ENCODE data around the gene CSMD2. TPM values are rescaled to one million over a fixed set of nuclear protein-coding genes. Genes with fewer than 3 reads are reported as not detected.

CSMD2 gene
- polyA plus RNA-seq, 10 donors, result 0.52 to 2.2 (median 0.84) TPM

DNA sequence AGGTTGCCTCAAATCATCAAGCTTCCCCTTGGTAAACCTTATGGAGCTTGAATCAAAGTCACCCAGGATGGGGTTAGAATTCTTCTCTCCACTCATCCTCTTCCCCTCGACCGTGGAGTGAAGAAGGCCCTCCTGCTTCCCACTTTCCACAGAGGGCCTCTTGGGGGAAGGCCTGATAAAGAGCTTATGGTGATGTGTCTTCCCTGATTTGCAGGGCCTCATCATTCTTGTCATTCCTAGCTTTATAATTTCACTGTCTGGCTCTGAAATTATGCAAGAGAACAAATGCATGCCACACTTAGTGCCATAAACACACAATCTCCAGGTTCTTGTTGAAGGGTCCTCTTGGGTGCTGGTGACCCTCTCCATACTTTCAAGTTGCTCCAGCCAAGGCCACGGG is 199.9 kb downstream of the CSMD2 start:
- no peak for DNase-seq

DNA sequence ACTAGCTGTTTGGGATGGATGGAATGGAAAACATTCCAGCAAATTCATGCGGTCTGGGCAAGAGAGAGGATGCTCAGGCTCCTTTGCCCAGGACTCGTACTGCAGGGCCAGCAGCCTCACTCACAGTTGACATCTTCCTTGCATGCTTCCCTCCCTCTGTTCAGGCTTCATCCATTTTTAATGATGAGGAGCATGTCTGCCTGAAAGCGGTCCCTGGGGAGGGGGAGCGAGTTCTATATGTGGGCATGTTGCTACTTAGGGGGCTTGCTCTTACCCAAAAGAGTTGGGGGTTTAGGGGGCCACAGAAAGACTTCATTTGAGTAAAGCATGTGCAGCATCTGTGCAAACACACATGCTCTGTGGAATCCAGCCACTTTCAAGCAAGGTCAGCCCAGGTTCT is 203.0 kb downstream of the CSMD2 start:
- DNase-seq, result no peak

DNA sequence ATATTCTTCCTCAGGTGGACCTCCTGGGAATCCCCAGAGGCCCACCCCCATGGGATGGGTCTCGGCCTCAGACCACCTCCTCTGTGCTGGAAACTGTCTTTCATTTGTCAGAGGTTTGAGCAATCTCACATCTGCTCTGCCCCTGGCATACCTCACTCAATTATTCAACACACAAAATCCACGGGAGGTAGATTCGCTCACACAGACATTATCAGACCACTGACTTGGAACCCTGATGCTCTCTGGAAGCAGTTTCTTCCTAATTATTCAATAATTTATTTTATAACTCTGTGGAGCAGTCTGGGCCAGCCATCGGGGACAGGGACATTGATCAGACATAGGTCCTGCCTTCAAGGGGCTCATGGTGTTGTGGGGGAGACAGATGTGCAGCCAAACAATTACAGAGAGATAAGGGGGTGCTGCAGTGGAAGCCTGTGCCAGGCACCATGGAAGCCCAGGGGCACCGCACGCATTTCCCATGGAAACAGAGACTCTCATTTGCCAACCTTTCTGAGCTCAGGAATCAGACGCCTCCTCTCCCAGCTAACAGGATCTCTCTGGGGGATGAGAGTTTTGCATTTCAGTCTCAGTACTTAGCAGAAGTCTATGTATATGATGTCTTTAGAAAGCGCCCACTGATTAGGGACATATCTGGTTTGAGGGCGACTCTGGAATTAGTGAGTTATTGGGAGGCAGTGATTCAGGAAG is 204.7 kb downstream of the CSMD2 start:
- DNase-seq, result no peak

DNA sequence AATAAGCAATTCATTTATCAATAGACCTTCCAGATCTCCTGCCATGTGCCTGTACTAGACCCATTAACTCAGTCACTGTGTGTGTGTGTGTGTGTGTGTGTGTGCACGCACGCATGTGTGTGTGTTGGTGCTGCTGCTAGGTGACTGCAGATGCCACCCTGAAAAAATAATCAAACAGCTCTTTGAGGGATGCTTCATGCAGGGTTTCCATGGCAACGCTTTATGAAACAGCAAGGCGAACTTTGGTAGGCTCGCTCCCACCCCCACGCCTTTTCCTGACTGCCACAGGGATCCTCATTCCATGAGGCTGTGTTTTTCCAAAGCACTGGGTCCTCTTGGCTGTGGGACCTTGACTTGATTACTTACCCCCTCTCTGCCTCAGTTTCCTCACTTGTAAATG is 207.2 kb downstream of the CSMD2 start:
- DNase-seq, result no peak

DNA sequence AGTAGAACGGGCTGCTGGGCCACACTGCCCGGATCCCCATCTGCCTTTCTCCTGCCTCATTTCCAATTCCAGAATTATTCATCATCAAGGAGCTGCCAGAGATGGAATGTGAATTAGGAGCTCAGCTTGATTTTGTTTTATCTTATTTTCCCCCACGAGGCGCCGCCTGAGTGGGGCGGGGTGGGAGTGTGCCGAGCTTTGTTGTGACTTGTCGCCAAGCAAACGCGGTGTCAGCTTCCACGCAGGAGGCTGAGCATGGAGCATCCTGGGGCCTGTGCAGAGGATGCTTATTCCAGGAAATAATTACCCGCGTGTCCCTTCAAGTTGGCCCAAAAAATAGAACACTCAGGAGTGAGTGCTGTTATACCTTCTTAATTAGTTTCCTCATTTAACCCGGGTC is 209.9 kb downstream of the CSMD2 start:
- no peak for DNase-seq

DNA sequence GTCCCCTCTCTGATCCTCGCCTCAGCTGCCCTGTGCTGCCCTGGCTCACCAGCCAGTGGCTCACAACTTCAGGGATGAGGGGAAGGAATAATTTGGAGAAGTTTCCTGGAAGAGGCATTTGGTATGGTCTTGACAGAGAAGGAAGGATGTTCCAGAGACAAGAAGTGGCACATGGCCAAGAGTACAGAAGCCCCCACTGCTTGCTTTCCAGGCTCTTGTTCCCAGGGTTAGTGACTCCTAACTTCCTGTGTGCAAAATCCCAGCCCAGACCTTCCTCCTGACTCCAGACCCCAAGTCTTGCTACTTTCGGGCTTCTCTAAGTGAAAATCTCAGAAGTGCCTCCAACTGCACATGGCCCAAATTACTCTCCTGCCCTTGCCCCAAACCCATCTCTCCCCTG is 215.5 kb downstream of the CSMD2 start:
- no peak for DNase-seq

DNA sequence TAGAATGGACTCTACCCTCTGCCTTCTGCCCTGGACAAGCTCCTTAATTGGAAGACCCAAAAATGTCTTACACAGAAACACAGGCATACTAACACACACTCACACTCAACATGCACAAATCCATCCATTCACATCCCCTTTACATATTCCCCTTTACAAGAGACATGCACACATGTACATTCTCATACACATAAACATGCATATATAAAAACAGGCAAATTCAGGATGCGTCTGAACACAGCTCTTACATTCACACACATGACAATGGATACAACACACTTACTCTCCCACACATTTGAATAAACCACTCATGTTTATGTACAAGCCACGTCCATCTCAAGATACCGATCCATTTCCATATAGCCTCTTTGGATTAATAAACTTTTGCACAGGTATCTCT is 216.7 kb downstream of the CSMD2 start:
- DNase-seq, result no peak

DNA sequence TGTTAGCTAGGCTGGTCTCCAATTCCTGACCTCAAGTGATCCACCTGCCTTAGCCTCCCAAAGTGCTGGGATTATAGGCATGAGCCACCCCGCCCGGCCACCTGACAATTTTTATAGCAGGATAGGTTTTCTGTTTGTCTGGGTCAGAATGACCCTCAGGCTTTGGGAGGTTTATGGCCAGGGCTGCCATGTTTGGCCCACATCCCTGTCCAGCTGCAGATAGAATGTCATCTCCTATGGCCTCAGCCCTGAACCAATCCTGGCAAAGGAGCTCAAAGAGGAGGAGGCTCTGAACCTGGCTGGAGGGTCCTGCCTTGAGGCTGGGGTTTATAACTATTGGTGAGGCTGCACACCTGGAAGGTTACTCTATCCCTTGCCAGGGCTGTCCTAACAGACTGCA is 218.2 kb downstream of the CSMD2 start:
- no peak for DNase-seq

DNA sequence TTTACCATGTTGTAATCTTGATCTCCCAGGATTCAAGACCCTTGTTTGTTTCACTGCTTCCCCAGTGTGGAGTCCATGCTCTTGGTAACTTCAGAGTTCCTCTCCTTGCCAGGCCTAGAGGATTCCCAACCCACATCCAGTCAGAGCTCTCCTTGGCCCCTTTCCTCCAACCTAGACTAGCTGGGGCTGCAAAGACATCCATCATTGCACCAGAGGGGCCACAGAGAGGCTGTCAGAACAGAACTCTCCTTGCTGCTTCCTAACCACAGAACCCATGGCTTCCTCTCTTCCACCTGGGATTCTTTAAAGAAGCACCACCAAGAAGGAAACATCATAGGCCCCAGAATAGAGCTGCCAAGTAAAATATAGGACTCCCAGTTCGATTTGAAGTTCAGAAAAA is 220.2 kb downstream of the CSMD2 start:
- no peak for DNase-seq

DNA sequence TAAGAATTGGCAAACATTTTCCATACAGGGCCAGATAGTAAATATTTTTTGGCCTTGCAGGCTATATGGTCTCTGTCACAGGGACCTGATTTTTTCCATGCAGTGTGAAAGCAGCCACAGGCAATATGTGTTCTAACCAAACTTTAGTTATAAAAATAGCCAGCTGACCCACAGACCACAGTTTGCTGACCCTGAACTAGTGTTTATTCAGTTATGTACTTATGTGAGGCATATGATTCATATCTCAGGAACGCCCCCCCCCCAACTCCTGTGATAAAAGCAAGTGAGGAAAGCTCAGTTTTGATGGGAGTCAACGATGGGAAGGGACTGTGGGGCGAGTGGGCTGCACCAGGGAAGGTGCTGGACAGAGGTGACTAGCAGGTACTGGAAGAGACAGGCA is 221.1 kb downstream of the CSMD2 start:
- DNase-seq, result peak in 2 of 3 donors; percentile 7 to 23

DNA sequence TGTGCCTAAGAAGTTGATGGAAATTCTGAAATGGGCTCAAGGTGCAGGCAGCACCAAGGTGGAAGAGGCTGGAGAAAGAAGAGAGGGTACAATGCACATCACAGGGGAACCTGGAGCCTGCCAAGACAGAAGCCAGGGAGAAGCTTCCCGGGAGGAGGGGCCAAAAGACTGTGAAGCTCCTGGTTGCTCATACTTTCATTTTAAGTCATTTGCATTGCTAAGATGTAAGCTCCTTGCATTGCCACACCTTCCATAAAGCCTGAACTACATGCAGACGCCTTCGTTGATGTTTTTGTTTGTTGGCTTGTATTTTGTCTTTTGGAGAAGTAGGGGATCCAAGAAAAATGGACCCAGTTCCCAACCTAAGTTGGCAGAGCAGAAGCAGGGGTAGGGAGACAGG is 232.2 kb downstream of the CSMD2 start:
- DNase-seq, result no peak

DNA sequence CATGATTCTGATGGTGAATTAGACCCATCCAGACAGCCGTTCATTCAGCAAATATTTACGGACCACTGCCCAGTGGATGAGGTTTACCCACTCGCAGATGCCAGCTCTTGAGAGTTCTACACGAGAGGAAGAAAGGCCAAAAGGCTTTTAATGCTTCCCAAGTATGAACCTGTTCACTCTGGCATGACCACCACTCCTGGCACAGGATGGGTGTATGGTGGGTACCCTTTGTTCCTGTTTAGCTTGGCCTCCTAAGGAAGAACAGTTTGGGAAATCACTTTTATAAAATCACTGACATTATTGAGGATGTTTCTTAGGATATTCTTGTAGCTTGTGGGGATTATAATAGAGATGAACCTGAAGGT is 233.9 kb downstream of the CSMD2 start:
- DNase-seq, result no peak

DNA sequence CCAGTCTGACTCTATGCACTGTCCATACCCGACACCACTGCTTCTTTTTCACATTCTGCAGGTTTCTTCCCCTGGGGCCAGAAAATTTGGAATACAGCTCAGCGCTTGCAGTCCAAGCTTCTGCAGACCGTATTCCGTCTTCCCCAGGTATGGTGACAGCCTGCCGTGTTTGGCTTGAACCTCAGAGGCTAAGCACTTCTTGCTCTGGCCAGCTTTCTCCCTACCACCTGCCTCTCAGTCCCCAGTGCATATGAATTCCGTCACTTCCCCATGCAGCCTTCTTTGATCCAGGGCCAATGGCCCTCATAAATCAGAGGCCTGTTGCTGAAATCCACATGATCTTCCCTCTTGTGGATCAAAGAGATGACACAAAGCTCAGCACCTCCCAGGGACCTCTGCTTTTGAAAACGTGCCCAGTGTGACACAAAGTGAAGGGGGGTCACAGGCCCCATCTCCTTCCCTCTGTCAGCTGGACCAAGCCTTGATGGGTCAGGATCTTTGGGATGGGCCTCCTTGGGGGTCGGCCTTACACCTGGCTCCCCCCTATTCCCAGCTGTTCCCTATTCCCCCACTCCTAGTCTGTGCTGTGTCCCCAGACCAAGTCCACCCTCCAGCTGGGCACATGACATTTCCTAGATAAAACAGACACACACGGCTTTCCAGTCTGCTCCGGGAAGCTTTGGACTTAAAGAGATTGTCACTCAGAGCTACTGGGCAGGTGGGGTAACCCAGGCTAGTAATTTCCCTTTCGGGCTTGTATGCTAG is 234.5 kb downstream of the CSMD2 start:
- peak in 2 of 3 donors; percentile 5 to 19 for DNase-seq

DNA sequence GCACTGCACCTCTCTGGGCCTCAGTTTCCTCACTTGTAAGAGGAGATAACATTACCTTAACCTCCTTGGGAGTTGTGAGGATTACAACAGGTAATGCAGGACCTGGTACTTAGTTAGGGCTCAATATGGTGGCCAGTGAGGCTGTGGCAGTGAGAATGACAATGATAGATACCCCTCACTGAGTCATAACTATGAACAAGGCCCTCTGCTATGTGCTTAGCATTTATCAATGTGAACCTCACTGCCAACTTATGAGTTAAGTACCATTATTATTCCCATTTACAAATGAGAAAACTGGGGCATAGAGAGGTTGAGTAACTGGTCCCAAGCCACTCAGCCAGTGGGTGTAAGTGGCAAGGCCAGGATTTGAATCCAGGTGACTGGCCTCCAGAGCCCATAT is 236.8 kb downstream of the CSMD2 start:
- DNase-seq, result no peak

DNA sequence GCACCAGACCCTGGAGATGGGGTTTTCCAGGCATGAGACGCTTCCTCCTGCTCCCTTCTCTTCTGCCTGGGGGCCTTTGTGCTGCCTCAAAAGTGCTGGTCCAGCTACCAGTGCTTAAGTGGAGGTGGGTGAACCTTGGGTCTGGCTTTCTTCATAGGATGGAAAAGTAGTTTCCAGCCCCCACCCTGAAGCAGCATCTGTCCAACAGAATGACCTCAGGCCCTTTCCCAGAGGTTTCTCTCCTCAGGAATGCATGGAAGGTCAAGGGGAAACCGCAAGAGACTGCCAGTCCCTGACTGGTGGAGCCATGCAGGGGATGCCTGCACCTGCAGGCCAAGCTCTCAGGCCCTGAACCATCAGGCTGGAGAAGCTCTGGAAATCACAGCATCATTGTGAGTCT is 237.3 kb downstream of the CSMD2 start:
- no peak for DNase-seq

DNA sequence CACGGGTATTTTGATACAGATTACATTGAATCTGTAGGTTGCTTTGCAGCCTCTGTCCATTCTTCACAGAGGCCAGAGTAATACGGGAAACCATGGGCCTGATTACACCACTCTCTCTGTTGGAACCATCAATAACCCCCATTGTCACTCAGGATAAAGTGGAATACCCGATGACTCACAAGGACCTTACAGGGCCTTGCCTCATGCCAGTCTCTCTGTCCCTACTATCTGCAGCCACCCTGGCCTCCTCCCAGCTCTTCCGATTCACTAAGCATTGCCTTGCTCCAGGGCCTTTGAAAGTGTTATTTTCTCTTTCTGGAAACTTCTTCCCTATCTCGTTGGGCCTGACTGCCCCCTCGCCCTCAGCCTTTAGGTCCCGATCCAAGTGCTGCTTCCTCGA is 239.4 kb downstream of the CSMD2 start:
- no peak for DNase-seq

DNA sequence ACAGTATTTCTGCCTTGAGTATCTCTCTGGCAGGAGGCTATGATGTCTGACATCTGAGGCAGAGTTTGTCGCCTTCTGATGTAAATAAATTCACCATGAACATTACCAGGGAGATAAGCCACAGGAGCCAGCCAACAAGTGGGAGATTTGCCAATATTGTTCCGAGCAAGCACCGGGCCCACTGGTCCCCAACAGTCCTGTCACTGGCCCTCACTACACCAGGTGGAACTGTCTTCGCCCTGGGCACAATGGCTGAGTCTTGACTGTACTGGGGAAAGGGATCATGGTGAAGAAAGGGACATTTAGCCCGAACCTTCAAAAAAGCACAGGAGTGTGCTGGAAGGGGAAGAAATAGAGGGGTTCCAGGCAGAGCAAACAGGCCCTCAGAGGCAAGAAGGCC is 243.7 kb downstream of the CSMD2 start:
- DNase-seq, result no peak

DNA sequence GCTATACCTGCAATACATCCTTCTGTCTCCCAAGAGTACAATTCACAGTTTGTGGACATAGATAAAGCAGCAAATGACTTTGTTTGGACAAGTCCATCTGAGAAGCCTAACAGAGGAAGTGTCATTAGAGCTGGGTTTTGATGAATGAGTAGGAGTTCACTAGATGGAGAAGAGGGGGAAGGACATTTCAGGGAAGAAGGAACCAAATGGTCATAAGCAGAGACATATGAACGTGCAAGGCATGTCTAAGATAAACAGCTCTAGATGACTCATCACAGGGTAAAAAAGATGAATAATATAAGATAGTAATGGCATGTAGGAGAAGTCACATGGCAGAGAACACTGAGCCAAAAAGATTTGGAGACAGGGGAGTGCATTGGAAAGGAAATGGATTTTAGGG is 246.7 kb downstream of the CSMD2 start:
- DNase-seq, result peak in 1 of 3 donors; percentile 52

DNA sequence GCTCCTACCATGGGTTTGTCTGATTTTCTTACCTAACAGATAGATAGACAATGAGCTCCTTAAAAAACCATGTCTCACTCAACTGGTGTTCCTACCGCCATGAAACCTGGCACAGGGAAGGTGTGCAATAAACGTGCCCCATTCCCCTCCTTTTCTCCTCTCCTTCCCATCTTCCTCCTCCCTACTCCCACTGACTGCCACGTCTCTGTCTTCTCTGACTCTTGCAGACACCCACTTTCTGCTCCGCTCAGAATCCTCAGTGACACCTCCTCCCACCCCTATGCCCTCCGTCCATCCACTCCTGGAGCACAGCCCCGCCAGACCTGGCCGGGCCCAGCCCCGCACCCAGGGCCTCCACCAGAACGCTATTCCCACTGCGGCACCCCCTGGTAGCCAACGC is 248.2 kb downstream of the CSMD2 start:
- DNase-seq, result no peak

DNA sequence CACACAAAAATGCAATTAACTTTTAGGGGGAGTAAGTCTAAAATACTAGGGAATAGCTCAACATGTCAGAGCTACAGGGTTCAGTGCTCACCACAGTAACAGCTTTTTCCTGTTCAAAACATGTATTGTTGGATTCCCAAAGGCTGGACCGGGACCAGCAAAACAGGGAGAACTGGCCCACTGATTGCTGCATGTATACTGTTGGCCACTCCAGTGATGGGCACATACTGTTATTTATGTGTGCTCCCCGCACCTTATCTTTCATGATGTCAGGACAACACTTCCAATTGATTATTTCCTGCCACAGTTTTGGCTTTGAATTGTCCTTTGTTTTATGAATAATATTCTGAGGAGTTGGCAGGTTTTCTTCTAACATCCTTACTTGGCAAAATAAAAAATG is 250.5 kb downstream of the CSMD2 start:
- no peak for DNase-seq

DNA sequence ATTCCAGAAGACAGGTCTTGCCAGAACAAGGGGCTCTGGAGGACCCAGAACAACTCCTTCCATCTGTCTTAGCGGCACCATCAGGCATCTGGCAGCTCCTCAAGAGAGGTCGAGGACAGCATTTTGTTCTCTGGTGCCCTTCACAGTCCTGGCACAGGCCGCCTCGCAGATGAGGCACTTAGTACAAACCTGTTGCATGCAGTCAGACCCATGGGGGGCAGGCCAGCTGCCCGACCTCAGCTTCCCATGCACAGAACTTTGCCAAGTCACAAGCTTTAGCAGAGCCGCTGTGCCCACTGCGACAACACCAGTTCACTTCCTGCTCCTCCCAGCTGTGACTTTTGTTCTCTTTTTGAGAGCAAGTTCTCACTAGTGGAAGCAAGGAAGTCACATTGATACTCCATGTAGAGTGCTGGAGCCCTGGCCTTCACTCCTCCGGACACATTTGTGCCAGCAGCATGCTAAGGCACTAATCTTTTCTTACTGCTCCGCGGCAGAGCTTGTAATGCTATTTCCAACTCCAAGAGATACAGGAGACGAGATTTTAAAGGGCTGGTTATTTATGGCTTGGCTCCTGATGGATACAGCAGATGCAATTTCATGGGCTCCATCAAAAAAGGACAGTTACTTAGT is 256.6 kb downstream of the CSMD2 start:
- DNase-seq, result no peak

DNA sequence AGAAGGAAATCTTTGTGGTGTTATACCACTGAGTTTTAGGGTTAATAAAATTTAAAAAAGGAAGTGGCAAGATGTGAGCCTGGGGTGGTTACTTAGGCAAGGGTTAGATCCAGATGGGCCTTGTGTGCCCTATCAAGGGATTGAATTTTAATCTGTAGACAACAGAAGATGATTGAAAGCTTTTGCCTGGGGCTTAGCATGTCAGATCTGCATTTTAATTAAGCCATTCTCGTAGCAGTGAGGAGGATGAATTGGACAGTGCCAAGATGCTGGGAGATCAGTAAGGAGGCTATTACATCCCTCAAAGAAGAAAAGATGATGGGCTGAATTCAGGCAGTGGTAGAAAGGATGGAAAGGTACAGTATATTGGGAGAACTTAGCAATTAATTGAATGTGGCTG is 258.9 kb downstream of the CSMD2 start:
- DNase-seq, result no peak

DNA sequence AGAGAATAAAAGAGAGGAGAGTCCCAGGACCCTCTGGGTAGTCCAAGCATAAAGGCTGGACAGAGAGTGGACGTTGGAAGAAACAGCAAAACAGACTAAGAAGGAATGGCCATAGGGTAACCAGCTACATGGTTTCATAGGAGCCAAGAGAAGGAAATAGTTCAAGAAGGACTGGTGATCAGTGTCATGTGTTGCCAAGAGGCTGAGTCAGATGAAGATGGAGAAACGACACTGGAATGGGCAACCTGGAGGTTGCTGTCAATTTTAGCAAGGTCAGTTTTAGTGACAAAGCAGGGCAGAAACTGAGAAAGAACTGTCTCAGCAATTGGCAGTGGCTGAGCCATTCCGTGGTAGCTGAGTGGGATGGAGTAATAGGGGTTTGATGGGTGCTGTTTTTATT is 259.8 kb downstream of the CSMD2 start:
- no peak for DNase-seq

All from muscle of back (tissue), 11 donors.